ENCODE results near the gene ARHGAP12.
A peak's percentile ranks its signal among the peaks of the same experiment; 100 is the strongest.

Gene ARHGAP12

DNA sequence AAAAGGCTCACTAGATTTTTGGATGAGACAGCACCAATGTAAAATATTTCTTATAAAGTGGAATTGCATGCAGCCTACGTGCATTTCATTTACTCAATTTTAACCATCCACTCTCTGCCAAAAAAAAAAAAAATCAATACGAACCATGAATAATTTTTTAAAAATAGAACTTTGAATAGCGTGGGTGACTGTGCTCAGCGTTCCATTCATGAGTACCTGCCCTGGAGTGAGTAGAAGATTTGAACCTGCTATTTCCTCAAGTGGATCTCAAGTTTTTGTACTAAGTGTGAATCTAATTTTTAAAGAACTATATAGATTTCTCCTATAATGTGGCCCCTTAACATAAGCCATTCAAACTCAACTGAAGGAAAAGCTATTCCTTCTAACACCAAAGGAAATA lies 105.3 kb downstream of the ARHGAP12 start:
- TF ChIP-seq, protein P1, sequence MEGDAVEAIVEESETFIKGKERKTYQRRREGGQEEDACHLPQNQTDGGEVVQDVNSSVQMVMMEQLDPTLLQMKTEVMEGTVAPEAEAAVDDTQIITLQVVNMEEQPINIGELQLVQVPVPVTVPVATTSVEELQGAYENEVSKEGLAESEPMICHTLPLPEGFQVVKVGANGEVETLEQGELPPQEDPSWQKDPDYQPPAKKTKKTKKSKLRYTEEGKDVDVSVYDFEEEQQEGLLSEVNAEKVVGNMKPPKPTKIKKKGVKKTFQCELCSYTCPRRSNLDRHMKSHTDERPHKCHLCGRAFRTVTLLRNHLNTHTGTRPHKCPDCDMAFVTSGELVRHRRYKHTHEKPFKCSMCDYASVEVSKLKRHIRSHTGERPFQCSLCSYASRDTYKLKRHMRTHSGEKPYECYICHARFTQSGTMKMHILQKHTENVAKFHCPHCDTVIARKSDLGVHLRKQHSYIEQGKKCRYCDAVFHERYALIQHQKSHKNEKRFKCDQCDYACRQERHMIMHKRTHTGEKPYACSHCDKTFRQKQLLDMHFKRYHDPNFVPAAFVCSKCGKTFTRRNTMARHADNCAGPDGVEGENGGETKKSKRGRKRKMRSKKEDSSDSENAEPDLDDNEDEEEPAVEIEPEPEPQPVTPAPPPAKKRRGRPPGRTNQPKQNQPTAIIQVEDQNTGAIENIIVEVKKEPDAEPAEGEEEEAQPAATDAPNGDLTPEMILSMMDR (conservative IDR thresholded peaks at IDR 0.05; ENCODE audit: low read length), result no peak
- H3K4me3 ChIP-seq (ENCODE audit: low read length), result no peak overlapping the region
- DNase-seq (ENCODE audit: low read depth), result no peak

DNA sequence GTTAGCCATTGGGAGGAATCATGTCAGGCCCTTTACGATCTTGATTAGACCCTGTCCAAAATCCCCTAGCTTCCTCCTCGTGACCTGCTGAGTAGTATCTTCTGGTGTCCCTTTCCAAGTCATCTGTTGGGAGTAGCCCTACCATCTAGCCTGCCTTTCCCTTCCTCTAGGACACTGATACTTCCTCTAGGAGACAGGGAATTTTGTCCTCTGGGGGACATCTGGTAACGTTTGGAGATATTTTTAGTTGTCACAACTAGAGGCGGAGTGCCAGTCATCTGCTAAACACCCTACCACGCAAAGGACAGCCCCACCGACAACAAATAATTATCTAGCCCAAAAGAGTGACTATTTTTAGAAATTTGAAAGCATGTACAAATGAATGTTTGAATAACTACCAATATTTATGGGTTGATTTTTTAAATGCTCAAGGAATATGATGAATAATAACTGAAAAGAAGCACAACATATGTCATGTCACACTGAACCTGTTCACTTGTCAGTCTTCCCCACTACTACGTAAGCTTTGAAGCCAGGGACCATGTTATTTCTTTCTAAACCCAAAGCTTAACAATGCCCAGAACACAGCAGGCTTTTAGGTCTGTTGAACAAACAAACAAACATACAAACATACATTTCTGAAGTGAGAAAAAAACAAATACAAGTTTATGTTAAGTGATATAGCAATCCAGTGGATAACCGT lies 105.9 kb downstream of the ARHGAP12 start:
- no peak overlapping the region for H3K4me3 ChIP-seq (ENCODE audit: low read length)
- TF ChIP-seq, protein P1 (conservative IDR thresholded peaks at IDR 0.05; ENCODE audit: low read length), result no peak
- no peak for DNase-seq (ENCODE audit: low read depth)

DNA sequence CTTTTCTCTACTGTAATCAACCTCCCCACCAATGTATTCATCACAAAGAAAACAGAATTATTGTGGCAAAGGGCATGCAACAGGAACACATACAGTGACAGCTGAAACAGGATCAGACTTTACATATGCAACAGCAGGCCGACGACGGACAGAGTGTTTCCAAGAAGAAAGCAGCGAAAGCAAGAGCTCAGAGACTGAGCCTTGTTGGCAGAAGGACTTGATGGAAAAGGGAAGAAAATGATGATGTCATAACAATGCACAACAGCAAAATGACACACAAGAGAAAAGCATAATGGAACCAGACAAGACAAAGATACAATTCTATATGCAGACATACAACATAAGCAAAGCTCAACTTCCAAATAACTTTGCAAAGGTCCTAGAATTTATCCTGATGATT lies 106.5 kb downstream of the ARHGAP12 start:
- peak; percentile 46 for DNase-seq (ENCODE audit: low read depth)
- no peak overlapping the region for H3K4me3 ChIP-seq (ENCODE audit: low read length)
- TF ChIP-seq, protein P1 (conservative IDR thresholded peaks at IDR 0.05; ENCODE audit: low read length), result no peak

- TF ChIP-seq, protein P1 (conservative IDR thresholded peaks at IDR 0.05; ENCODE audit: low read length), result no peak
- DNase-seq (ENCODE audit: low read depth), result no peak
Observed at GRCh38 chr10:31820778-31821369, 107.8 kb downstream of the ARHGAP12 start.

DNA sequence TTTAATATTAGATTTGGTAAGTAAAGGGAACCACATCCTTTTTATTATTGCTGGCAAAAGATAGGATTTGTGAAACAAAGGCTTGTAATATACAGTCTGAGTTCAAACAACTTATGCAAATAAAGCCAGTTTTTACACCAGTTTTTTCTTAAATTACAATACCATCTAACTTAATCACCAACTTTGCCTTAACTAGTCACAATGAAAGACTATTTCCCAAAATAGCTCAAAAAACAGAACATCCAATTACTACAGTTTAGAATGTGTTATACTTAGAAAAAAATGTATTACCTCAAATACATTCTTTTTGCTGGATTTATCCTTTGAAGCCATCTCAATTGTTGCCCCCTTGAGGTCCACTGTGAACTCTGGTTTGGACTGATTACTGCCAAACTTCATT lies 108.5 kb downstream of the ARHGAP12 start:
- H3K4me3 ChIP-seq (ENCODE audit: low read length), result no peak overlapping the region
- TF ChIP-seq, protein P1 (conservative IDR thresholded peaks at IDR 0.05; ENCODE audit: low read length), result 0 out of 2 replicates have a peak, but pooled peaks have one; percentile 10
- peak; percentile 57 for DNase-seq (ENCODE audit: low read depth)

More at GRCh38 chr10:31820778-31821369, 107.8 kb downstream of the ARHGAP12 start:
- H3K4me3 ChIP-seq (ENCODE audit: low read length), result no peak overlapping the region

GRCh38 chr10:31819391-31819820 lies 109.2 kb downstream of the ARHGAP12 start:
- DNase-seq (ENCODE audit: low read depth), result peak; percentile 99
- no peak overlapping the region for H3K4me3 ChIP-seq (ENCODE audit: low read length)
- TF ChIP-seq, protein P1 (conservative IDR thresholded peaks at IDR 0.05; ENCODE audit: low read length), result no peak

DNA sequence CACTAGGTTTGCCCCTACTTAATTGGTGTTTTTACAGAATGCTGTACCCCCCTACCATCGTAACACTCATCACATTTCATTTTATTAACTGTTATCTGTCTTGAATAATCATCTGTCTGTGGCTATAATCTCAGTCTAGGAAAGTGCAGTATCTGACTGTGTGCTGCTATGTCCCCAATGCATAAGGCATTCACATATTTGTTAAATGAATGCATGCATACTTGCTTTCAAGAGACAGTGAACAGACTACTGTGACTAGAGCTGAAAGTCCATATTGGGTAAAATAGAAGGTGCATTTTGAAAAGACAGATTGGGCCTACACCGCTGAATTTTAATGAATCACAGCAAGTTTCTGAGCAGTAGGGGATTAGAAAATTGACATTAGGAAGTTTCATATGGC lies 112.3 kb downstream of the ARHGAP12 start:
- no peak overlapping the region for H3K4me3 ChIP-seq (ENCODE audit: low read length)
- TF ChIP-seq, protein P1 (conservative IDR thresholded peaks at IDR 0.05; ENCODE audit: low read length), result no peak
- peak; percentile 77 for DNase-seq (ENCODE audit: low read depth)
